ENCODE results near the gene INHBB.

Gene INHBB

GRCh38 chr2:120355780-120356266 is 9.9 kb downstream of the INHBB start:
- DNase-seq (ENCODE audit: low spot score), result no peak

- DNase-seq (ENCODE audit: low spot score), result no peak
Measured at GRCh38 chr2:120357768-120358167, 11.8 kb downstream of the INHBB start.

- no peak for DNase-seq (ENCODE audit: low spot score)
Measured at GRCh38 chr2:120358734-120359465, 13.0 kb downstream of the INHBB start.

GRCh38 chr2:120360307-120360855 is 14.4 kb downstream of the INHBB start:
- no peak for DNase-seq (ENCODE audit: low spot score)

- DNase-seq (ENCODE audit: low spot score), result no peak
Measured at GRCh38 chr2:120362926-120363325, 17.0 kb downstream of the INHBB start.

GRCh38 chr2:120365236-120365793 is 19.4 kb downstream of the INHBB start:
- DNase-seq (ENCODE audit: low spot score), result no peak

- DNase-seq (ENCODE audit: low spot score), result no peak
Measured at GRCh38 chr2:120366698-120367097, 20.8 kb downstream of the INHBB start.

- no peak for DNase-seq (ENCODE audit: low spot score)
Measured at GRCh38 chr2:120367221-120367620, 21.3 kb downstream of the INHBB start.

- no peak for DNase-seq (ENCODE audit: low spot score)
Measured at GRCh38 chr2:120367649-120368048, 21.7 kb downstream of the INHBB start.

- DNase-seq (ENCODE audit: low spot score), result no peak
Measured at GRCh38 chr2:120368086-120368485, 22.1 kb downstream of the INHBB start.

- no peak for DNase-seq (ENCODE audit: low spot score)
Measured at GRCh38 chr2:120369250-120369649, 23.3 kb downstream of the INHBB start.

GRCh38 chr2:120371969-120372625 is 26.2 kb downstream of the INHBB start:
- no peak for DNase-seq (ENCODE audit: low spot score)

- no peak for DNase-seq (ENCODE audit: low spot score)
Measured at GRCh38 chr2:120372816-120373215, 26.9 kb downstream of the INHBB start.

GRCh38 chr2:120373424-120373823 is 27.5 kb downstream of the INHBB start:
- DNase-seq (ENCODE audit: low spot score), result no peak

GRCh38 chr2:120374821-120375220 is 28.9 kb downstream of the INHBB start:
- no peak for DNase-seq (ENCODE audit: low spot score)

GRCh38 chr2:120375251-120376020 is 29.5 kb downstream of the INHBB start:
- DNase-seq (ENCODE audit: low spot score), result no peak

- DNase-seq (ENCODE audit: low spot score), result no peak
Measured at GRCh38 chr2:120376101-120376500, 30.2 kb downstream of the INHBB start.

GRCh38 chr2:120376679-120377640 is 31.0 kb downstream of the INHBB start:
- no peak for DNase-seq (ENCODE audit: low spot score)

- DNase-seq (ENCODE audit: low spot score), result no peak
Measured at GRCh38 chr2:120378605-120379004, 32.7 kb downstream of the INHBB start.

GRCh38 chr2:120379916-120380893 is 34.3 kb downstream of the INHBB start:
- DNase-seq (ENCODE audit: low spot score), result no peak
